Sigmoid colon (tissue), 4 donors: ENCODE measurements around the gene ANKZF1.

Experiments
- POLR2AphosphoS5 ChIP-seq, 4 donors: sonication (generic); formaldehyde crosslinking; IDR thresholded peaks; one replicate each; pipeline ENCODE4 v1.6.1; 2017; ENCODE audit warnings: antibody characterized with exemption in 4 of 4
- TF ChIP-seq, protein P1 (sequence below), 4 experiments: fragments of 450-650 bp in 3 of 4; fragments of 200-600 bp in 1 of 4; IDR thresholded peaks; one replicate each; pipeline ENCODE4 v1.5.1; 2016 to 2019; ENCODE audit warnings: antibody characterized with exemption in 4 of 4, mild to moderate bottlenecking in 3 of 4, moderate library complexity in 2 of 4

DNA sequence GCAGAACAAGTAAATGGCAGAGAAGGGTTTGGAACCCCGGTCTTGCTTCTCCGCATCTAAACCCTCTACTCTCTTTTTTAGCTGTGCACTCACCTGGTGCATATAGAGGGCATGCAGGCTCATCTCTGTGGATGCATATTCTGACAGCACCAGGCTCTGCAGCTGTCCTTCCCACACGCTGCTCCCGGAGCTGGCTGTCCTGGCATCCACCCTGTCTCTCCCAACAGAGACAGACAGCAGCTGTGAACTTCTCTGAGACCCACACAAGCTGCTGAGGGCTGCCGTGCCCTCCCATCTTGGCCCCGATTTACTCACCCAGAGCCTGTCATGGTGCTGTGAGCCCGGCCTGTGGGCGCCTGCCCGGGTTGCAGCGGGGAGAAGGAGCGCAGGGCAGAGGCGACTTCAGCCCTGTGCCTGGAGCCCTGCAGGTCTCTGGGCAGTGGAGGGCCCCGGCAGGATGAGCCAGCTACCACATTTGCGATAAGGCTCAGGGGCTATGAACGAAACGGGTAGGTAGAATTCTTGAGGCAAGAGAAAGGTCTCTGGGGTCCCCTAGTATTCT lies 7.6 kb upstream of the ANKZF1 start:
- TF ChIP-seq, protein P1, sequence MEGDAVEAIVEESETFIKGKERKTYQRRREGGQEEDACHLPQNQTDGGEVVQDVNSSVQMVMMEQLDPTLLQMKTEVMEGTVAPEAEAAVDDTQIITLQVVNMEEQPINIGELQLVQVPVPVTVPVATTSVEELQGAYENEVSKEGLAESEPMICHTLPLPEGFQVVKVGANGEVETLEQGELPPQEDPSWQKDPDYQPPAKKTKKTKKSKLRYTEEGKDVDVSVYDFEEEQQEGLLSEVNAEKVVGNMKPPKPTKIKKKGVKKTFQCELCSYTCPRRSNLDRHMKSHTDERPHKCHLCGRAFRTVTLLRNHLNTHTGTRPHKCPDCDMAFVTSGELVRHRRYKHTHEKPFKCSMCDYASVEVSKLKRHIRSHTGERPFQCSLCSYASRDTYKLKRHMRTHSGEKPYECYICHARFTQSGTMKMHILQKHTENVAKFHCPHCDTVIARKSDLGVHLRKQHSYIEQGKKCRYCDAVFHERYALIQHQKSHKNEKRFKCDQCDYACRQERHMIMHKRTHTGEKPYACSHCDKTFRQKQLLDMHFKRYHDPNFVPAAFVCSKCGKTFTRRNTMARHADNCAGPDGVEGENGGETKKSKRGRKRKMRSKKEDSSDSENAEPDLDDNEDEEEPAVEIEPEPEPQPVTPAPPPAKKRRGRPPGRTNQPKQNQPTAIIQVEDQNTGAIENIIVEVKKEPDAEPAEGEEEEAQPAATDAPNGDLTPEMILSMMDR (IDR thresholded peaks at IDR 0.05) = no peak
- TF ChIP-seq POLR2AphosphoS5 (IDR thresholded peaks at IDR 0.05) = no peak
